Skeletal muscle satellite cell (primary cell): ENCODE measurements around the gene GPNMB.

Experiments
- H3K27me3 ChIP-seq: 2 replicates; pipeline ENCODE4 v1.7.0; 2013; ENCODE audit warnings: low read length; ENCODE audit not compliant: control insufficient read depth, insufficient read depth
- H3K36me3 ChIP-seq: 2 replicates; pipeline ENCODE4 v1.7.0; 2013; ENCODE audit warnings: mild to moderate bottlenecking, control low read depth, low read length; ENCODE audit not compliant: insufficient read depth
- H3K4me1 ChIP-seq: 2 replicates; pipeline ENCODE4 v1.7.0; 2013; ENCODE audit warnings: low read length; ENCODE audit not compliant: control insufficient read depth, insufficient read depth
- H3K4me2 ChIP-seq: 2 replicates; pipeline ENCODE4 v1.7.0; 2013; ENCODE audit warnings: mild to moderate bottlenecking, low read length
- H3K4me3 ChIP-seq: 2 replicates; pipeline ENCODE4 v1.7.0; 2013; ENCODE audit warnings: low read length
- H3K9ac ChIP-seq: 2 replicates; pipeline ENCODE4 v1.7.0; 2013; ENCODE audit warnings: mild to moderate bottlenecking, low read depth, low read length, moderate library complexity
- H3K9me3 ChIP-seq: replicated peaks from 2 replicates; pipeline ENCODE4 v1.7.0; 2013; ENCODE audit warnings: mild to moderate bottlenecking, control low read depth, low read length

GPNMB gene

GRCh38 chr7:23232966-23233365 is 13.6 kb upstream of the GPNMB start:
- H3K9ac ChIP-seq = no peak overlapping the region
- no peaks in the 10 kb centered on the region for H3K9me3 ChIP-seq
- H3K4me1 ChIP-seq = peaks cover 6% of the 10 kb centered on the region
- no peaks in the 10 kb centered on the region for H3K36me3 ChIP-seq
- no peaks in the 10 kb centered on the region for H3K27me3 ChIP-seq
- H3K4me2 ChIP-seq = no peak overlapping the region
- no peak overlapping the region for H3K4me3 ChIP-seq

- Histone ChIP-seq H3K4me2 (peak overlapping the region; percentile 52), H3K4me1 (peaks cover 6% of the 10 kb centered on the region), H3K27me3 (no peaks in the 10 kb centered on the region), H3K9ac (no peak overlapping the region), H3K9me3 (no peaks in the 10 kb centered on the region), H3K4me3 (no peak overlapping the region), H3K36me3 (no peaks in the 10 kb centered on the region)
These were observed 11.8 kb upstream of the GPNMB start for GRCh38 chr7:23234569-23235296.

- Histone ChIP-seq H3K9me3 (no peaks in the 10 kb centered on the region), H3K27me3 (no peaks in the 10 kb centered on the region), H3K4me3 (no peak overlapping the region), H3K9ac (no peak overlapping the region), H3K4me2 (no peak overlapping the region), H3K36me3 (no peaks in the 10 kb centered on the region), H3K4me1 (peaks cover 6% of the 10 kb centered on the region)
These were observed 10.8 kb upstream of the GPNMB start for GRCh38 chr7:23235813-23236221.

GRCh38 chr7:23237000-23237399 is 9.6 kb upstream of the GPNMB start:
- H3K9ac ChIP-seq = no peak overlapping the region
- no peaks in the 10 kb centered on the region for H3K9me3 ChIP-seq
- H3K27me3 ChIP-seq = no peaks in the 10 kb centered on the region
- H3K4me1 ChIP-seq = peaks cover 6% of the 10 kb centered on the region
- H3K4me3 ChIP-seq = no peak overlapping the region
- no peak overlapping the region for H3K4me2 ChIP-seq
- H3K36me3 ChIP-seq = no peaks in the 10 kb centered on the region

GRCh38 chr7:23238983-23239652 is 7.5 kb upstream of the GPNMB start:
- Histone ChIP-seq H3K9me3 (no peaks in the 10 kb centered on the region), H3K27me3 (no peaks in the 10 kb centered on the region), H3K4me2 (no peak overlapping the region), H3K36me3 (no peaks in the 10 kb centered on the region), H3K4me3 (no peak overlapping the region), H3K4me1 (peaks cover 14% of the 10 kb centered on the region), H3K9ac (no peak overlapping the region)

- no peaks in the 10 kb centered on the region for H3K9me3 ChIP-seq
- H3K36me3 ChIP-seq = no peaks in the 10 kb centered on the region
- H3K4me3 ChIP-seq = no peak overlapping the region
- no peak overlapping the region for H3K9ac ChIP-seq
- peaks cover 10% of the 10 kb centered on the region for H3K4me1 ChIP-seq
- no peaks in the 10 kb centered on the region for H3K27me3 ChIP-seq
- H3K4me2 ChIP-seq = no peak overlapping the region
These were observed 6.9 kb upstream of the GPNMB start for GRCh38 chr7:23239698-23240097.

GRCh38 chr7:23242321-23242720 is 4.3 kb upstream of the GPNMB start:
- Histone ChIP-seq H3K4me3 (no peak overlapping the region), H3K9ac (no peak overlapping the region), H3K36me3 (no peaks in the 10 kb centered on the region), H3K27me3 (no peaks in the 10 kb centered on the region), H3K4me1 (peaks cover 19% of the 10 kb centered on the region), H3K4me2 (no peak overlapping the region), H3K9me3 (no peaks in the 10 kb centered on the region)

- Histone ChIP-seq H3K4me1 (peaks cover 25% of the 10 kb centered on the region), H3K36me3 (no peaks in the 10 kb centered on the region), H3K4me3 (no peak overlapping the region), H3K27me3 (no peaks in the 10 kb centered on the region), H3K9me3 (no peaks in the 10 kb centered on the region), H3K4me2 (no peak overlapping the region), H3K9ac (no peak overlapping the region)
These were observed 3.6 kb upstream of the GPNMB start for GRCh38 chr7:23242935-23243334.

- peak overlapping the region; percentile 68 for H3K4me3 ChIP-seq
- H3K4me1 ChIP-seq = peaks cover 32% of the 10 kb centered on the region
- peaks cover 4% of the 10 kb centered on the region for H3K36me3 ChIP-seq
- H3K9ac ChIP-seq = peak overlapping the region; percentile 81
- no peaks in the 10 kb centered on the region for H3K9me3 ChIP-seq
- H3K27me3 ChIP-seq = no peaks in the 10 kb centered on the region
- peak overlapping the region; percentile 78 for H3K4me2 ChIP-seq
These were observed 549 bp downstream of the GPNMB start for GRCh38 chr7:23247046-23247602.

- no peaks in the 10 kb centered on the region for H3K9me3 ChIP-seq
- H3K4me1 ChIP-seq = peaks cover 32% of the 10 kb centered on the region
- peak overlapping the region; percentile 81 for H3K9ac ChIP-seq
- peak overlapping the region; percentile 78 for H3K4me2 ChIP-seq
- no peaks in the 10 kb centered on the region for H3K27me3 ChIP-seq
- peaks cover 4% of the 10 kb centered on the region for H3K36me3 ChIP-seq
- H3K4me3 ChIP-seq = peak overlapping the region; percentile 68
These were observed 1.2 kb downstream of the GPNMB start for GRCh38 chr7:23247603-23248335.

- Histone ChIP-seq H3K4me3 (no peak overlapping the region), H3K4me2 (no peak overlapping the region), H3K9ac (no peak overlapping the region), H3K4me1 (peaks cover 28% of the 10 kb centered on the region), H3K36me3 (peaks cover 7% of the 10 kb centered on the region), H3K27me3 (no peaks in the 10 kb centered on the region), H3K9me3 (no peaks in the 10 kb centered on the region)
These were observed 2.9 kb downstream of the GPNMB start for GRCh38 chr7:23249486-23249885.
